HEK293 (cell line): ENCODE measurements around the gene R3HDM1.

Source experiments
- CTCF ChIA-PET: fragments of 350-600 bp; formaldehyde crosslinking; extraction: SDS; loops from one replicate; lab custom pipeline; 2021; ENCODE audit warnings: antibody characterized with exemption; lab: Yijun Ruan, JAX
- POLR2A ChIA-PET: fragments of 300-600 bp; formaldehyde crosslinking; extraction: SDS; loops from one replicate; lab custom pipeline; 2020; ENCODE audit warnings: antibody characterized with exemption, inconsistent platforms; lab: Yijun Ruan, JAX
- H3K27ac ChIP-seq: fragments of 200-500 bp; sonication (Bioruptor generic); 2 replicates; pipeline ENCODE4 v1.5.1; 2014; ENCODE audit warnings: low read depth, low read length, control low read depth, inconsistent platforms; ENCODE audit errors: extremely low read depth
- H3K36me3 ChIP-seq, 2 experiments: fragments of 200-500 bp in 1 of 2; sonication (Bioruptor generic) in 1 of 2; 1 replicate in 1 of 2; 2 replicates in 1 of 2; pipeline ENCODE4 v1.5.1; 2014 to 2017; ENCODE audit warnings: inconsistent platforms in 2 of 2, low read length in 2 of 2; ENCODE audit not compliant: control insufficient read depth in 2 of 2, insufficient read depth in 1 of 2
- H3K4me1 ChIP-seq: fragments of 200-500 bp; sonication (Bioruptor generic); 2 replicates; pipeline ENCODE4 v1.5.1; 2014; ENCODE audit warnings: mild to moderate bottlenecking, low read length, inconsistent platforms; ENCODE audit not compliant: control insufficient read depth, insufficient read depth
- H3K4me3 ChIP-seq: 2 replicates; pipeline ENCODE4 v1.5.1; 2011; ENCODE audit warnings: low read depth, mild to moderate bottlenecking, control low read depth, low read length, moderate library complexity
- H3K9me3 ChIP-seq: fragments of 200-500 bp; sonication (Bioruptor generic); 2 replicates; pipeline ENCODE4 v1.5.1; 2014; ENCODE audit warnings: low read depth, low read length, inconsistent platforms; ENCODE audit not compliant: control insufficient read depth, insufficient read depth
- EGR2 ChIP-seq: fragments of 450-650 bp; formaldehyde crosslinking; IDR thresholded peaks from 2 replicates; pipeline ENCODE4 v1.5.1; 2016; ENCODE audit warnings: low read depth, missing biosample characterization, missing genetic modification characterization
- GLIS2 ChIP-seq: fragments of 450-650 bp; formaldehyde crosslinking; IDR thresholded peaks from 2 replicates; pipeline ENCODE4 v1.5.1; 2016; ENCODE audit warnings: missing biosample characterization, missing genetic modification characterization
- KLF1 ChIP-seq: fragments of 450-650 bp; formaldehyde crosslinking; IDR thresholded peaks from 2 replicates; pipeline ENCODE4 v1.5.1; 2016; ENCODE audit warnings: missing biosample characterization, missing genetic modification characterization
- MZF1 ChIP-seq: fragments of 450-650 bp; formaldehyde crosslinking; IDR thresholded peaks from 2 replicates; pipeline ENCODE4 v1.5.1; 2017; ENCODE audit warnings: missing biosample characterization, missing genetic modification characterization, borderline replicate concordance
- PRDM2 ChIP-seq: fragments of 450-650 bp; formaldehyde crosslinking; IDR thresholded peaks from 2 replicates; pipeline ENCODE4 v1.5.1; 2016; ENCODE audit warnings: missing biosample characterization, missing genetic modification characterization, borderline replicate concordance
- TRIM28 ChIP-seq: IDR thresholded peaks from 2 replicates; pipeline ENCODE4 v1.6.1; 2011; ENCODE audit warnings: low read length, control low read depth, borderline replicate concordance
- ZBTB1 ChIP-seq: fragments of 450-650 bp; formaldehyde crosslinking; IDR thresholded peaks from 2 replicates; pipeline ENCODE4 v1.5.1; 2016; ENCODE audit warnings: missing biosample characterization, missing genetic modification characterization
- ZNF133 ChIP-seq: fragments of 450-650 bp; formaldehyde crosslinking; IDR thresholded peaks from 2 replicates; pipeline ENCODE4 v1.5.1; 2016; ENCODE audit warnings: missing biosample characterization, missing genetic modification characterization
- ZNF202 ChIP-seq: fragments of 450-650 bp; formaldehyde crosslinking; IDR thresholded peaks from 2 replicates; pipeline ENCODE4 v1.5.1; 2016; ENCODE audit warnings: missing biosample characterization, missing genetic modification characterization, borderline replicate concordance
- ZNF223 ChIP-seq: fragments of 450-650 bp; formaldehyde crosslinking; IDR thresholded peaks from 2 replicates; pipeline ENCODE4 v1.5.1; 2016; ENCODE audit warnings: missing biosample characterization, missing genetic modification characterization
- ZNF510 ChIP-seq: fragments of 450-650 bp; formaldehyde crosslinking; IDR thresholded peaks from 2 replicates; pipeline ENCODE4 v1.5.1; 2018; ENCODE audit warnings: mild to moderate bottlenecking, missing genetic modification characterization, missing biosample characterization; ENCODE audit not compliant: insufficient replicate concordance
- ZNF514 ChIP-seq: fragments of 450-650 bp; formaldehyde crosslinking; IDR thresholded peaks from 2 replicates; pipeline ENCODE4 v1.5.1; 2016; ENCODE audit warnings: missing biosample characterization, missing genetic modification characterization
- ZNF544 ChIP-seq: fragments of 450-650 bp; formaldehyde crosslinking; IDR thresholded peaks from 2 replicates; pipeline ENCODE4 v1.5.0; 2017; ENCODE audit warnings: missing biosample characterization, missing genetic modification characterization
- ZNF560 ChIP-seq: fragments of 450-650 bp; formaldehyde crosslinking; IDR thresholded peaks from 2 replicates; pipeline ENCODE4 v1.5.1; 2017; ENCODE audit warnings: missing biosample characterization, missing genetic modification characterization, borderline replicate concordance
- ZNF654 ChIP-seq: fragments of 450-650 bp; formaldehyde crosslinking; IDR thresholded peaks from 2 replicates; pipeline ENCODE4 v1.5.1; 2016; ENCODE audit warnings: low read depth, missing biosample characterization, missing genetic modification characterization
- ZNF660 ChIP-seq: fragments of 450-650 bp; IDR thresholded peaks from 2 replicates; pipeline ENCODE4 v1.5.1; 2018; ENCODE audit warnings: missing biosample characterization, mild to moderate bottlenecking, missing genetic modification characterization
- ZNF792 ChIP-seq: fragments of 450-650 bp; formaldehyde crosslinking; IDR thresholded peaks from 2 replicates; pipeline ENCODE4 v1.5.1; 2016; ENCODE audit warnings: missing biosample characterization, missing genetic modification characterization
- ZSCAN23 ChIP-seq: fragments of 450-650 bp; formaldehyde crosslinking; IDR thresholded peaks from 2 replicates; pipeline ENCODE4 v1.5.1; 2016; ENCODE audit warnings: missing biosample characterization, missing genetic modification characterization
- ZSCAN4 ChIP-seq: fragments of 450-650 bp; formaldehyde crosslinking; IDR thresholded peaks from 2 replicates; pipeline ENCODE4 v1.5.1; 2017; ENCODE audit warnings: missing biosample characterization, missing genetic modification characterization
- ZSCAN5A ChIP-seq: fragments of 450-650 bp; formaldehyde crosslinking; IDR thresholded peaks from 2 replicates; pipeline ENCODE4 v1.5.1; 2016; ENCODE audit warnings: missing biosample characterization, missing genetic modification characterization

The R3HDM1 gene

GRCh38 chr2:135570884-135571283, 39.6 kb downstream of the R3HDM1 start:
- H3K4me1 ChIP-seq, result no peaks in the 10 kb centered on the region
- H3K4me3 ChIP-seq, result no peak overlapping the region
- TF ChIP-seq MZF1 (tag by site-specific recombination) (no peak), ZSCAN5A (tag by site-specific recombination) (no peak), ZNF514 (tag by site-specific recombination) (no peak), ZNF792 (tag by site-specific recombination) (no peak), ZNF510 (tag by site-specific recombination) (no peak)
- H3K36me3 ChIP-seq, result peaks cover 0 to 4% of the 10 kb centered on the region in 2 experiments; a peak in 2 of 3 replicates
- no peak overlapping the region for H3K27ac ChIP-seq
- POLR2A ChIA-PET, result no interaction called here
- H3K9me3 ChIP-seq, result no peaks in the 10 kb centered on the region
- CTCF ChIA-PET, result interaction anchor here (1.3 kb wide), 1 partner anchor 15 kb away, joined by 5 read pairs; no protein-coding TSS in a partner anchor

- POLR2A ChIA-PET, result no interaction called here
- Histone ChIP-seq H3K4me3 (no peak overlapping the region), H3K4me1 (no peaks in the 10 kb centered on the region), H3K27ac (no peak overlapping the region), H3K9me3 (no peaks in the 10 kb centered on the region), H3K36me3 (peaks cover 0 to 3% of the 10 kb centered on the region in 2 experiments; a peak in 1 of 3 replicates)
- CTCF ChIA-PET, result interaction anchor here (0.8 to 1.1 kb wide), 5 partner anchors 10 to 139 kb away, joined by 3 to 5 read pairs (median 4); no protein-coding TSS in a partner anchor
- TF ChIP-seq ZNF202 (tag by site-specific recombination) (no peak), ZNF133 (tag by site-specific recombination) (no peak), ZNF223 (tag by site-specific recombination) (no peak), ZNF654 (no peak), ZNF660 (tag by site-specific recombination) (no peak), GLIS2 (no peak), ZNF544 (tag by site-specific recombination) (no peak), TRIM28 (no peak), ZSCAN4 (tag by site-specific recombination) (no peak), ZBTB1 (tag by site-specific recombination) (no peak), EGR2 (tag by site-specific recombination) (no peak), ZNF510 (tag by site-specific recombination) (no peak), ZNF560 (no peak), ZSCAN23 (tag by site-specific recombination) (no peak), KLF1 (tag by site-specific recombination) (no peak), PRDM2 (tag by site-specific recombination) (no peak)
Measured at GRCh38 chr2:135573620-135574019, 42.3 kb downstream of the R3HDM1 start.
